Muscle layer of duodenum (tissue), 2 donors: Measurements from ENCODE around the gene SNRK.

ENCODE experiments used
- H3K27ac ChIP-seq: one replicate; pipeline ENCODE4 v1.7.0; 2013; ENCODE audit warnings: mild to moderate bottlenecking, low read length
- H3K27me3 ChIP-seq: one replicate; pipeline ENCODE4 v1.7.0; 2013; ENCODE audit warnings: low read depth, mild to moderate bottlenecking, control low read depth, low read length
- H3K36me3 ChIP-seq, 2 donors: one replicate each; pipeline ENCODE4 v1.7.0; 2013; ENCODE audit warnings: low read length in 2 of 2, control low read depth in 1 of 2, mild to moderate bottlenecking in 1 of 2; ENCODE audit not compliant: insufficient read depth in 2 of 2, control insufficient read depth in 1 of 2
- H3K4me1 ChIP-seq, 2 donors: one replicate each; pipeline ENCODE4 v1.7.0; 2013; ENCODE audit warnings: low read length in 2 of 2, mild to moderate bottlenecking in 2 of 2, control low read depth in 1 of 2, moderate library complexity in 1 of 2; ENCODE audit not compliant: insufficient read depth in 2 of 2, control insufficient read depth in 1 of 2
- H3K4me3 ChIP-seq, 2 donors: one replicate each; pipeline ENCODE4 v1.7.0; 2013; ENCODE audit warnings: low read length in 2 of 2, low read depth in 1 of 2, mild to moderate bottlenecking in 1 of 2
- H3K9me3 ChIP-seq, 2 donors: one replicate each; pipeline ENCODE4 v1.7.0; 2013; ENCODE audit warnings: low read length in 2 of 2, control low read depth in 1 of 2, mild to moderate bottlenecking in 1 of 2; ENCODE audit not compliant: control insufficient read depth in 1 of 2
- donor health status: healthy.

The SNRK gene

DNA sequence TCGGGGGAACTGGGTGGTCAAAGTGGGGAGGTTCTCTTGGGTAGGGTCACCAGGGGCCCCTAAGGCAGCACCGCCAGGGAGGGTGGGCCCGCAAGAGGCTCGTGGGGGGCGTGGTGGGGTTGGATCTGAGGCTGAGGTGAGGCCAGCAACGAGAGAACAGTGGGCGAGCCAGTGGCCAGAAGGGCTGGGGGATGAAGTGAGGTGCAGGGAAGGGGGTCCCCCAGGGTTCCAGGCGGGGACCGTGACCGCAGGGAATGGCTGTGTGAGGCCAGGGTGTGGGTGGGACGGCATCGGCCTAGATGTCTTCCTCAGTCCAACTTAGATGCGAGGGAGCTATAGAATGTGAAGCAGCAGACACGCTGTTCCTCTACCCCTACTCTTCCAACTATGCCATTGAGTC is 78.2 kb downstream of the SNRK start:
- H3K27me3 ChIP-seq, result no peaks in the 10 kb centered on the region
- no peaks in the 10 kb centered on the region for H3K9me3 ChIP-seq
- peaks cover 0 to 3% of the 10 kb centered on the region in 2 donors for H3K4me1 ChIP-seq
- H3K27ac ChIP-seq, result no peak overlapping the region
- H3K4me3 ChIP-seq, result no peak overlapping the region
- H3K36me3 ChIP-seq, result no peaks in the 10 kb centered on the region

DNA sequence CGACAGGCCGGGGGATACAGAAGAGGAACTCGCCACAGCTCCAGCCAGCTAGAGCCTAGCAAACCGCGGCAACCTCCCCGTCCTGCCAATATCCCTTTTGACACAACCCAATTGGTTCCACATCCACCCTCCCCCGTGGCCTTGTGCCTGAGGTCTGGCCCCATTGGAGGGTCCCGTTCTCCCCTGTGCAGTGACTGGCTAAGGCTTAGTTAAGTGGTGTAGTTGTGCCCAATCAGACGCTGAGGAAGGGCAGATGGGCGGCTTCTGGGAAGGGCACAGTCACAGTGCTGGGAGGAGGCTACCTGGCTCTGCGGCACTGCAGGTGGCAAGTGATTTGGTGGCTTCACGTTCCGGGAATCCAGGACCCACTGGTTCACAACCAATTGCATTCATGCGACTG is 78.6 kb downstream of the SNRK start:
- H3K27ac ChIP-seq, result no peak overlapping the region
- H3K27me3 ChIP-seq, result no peaks in the 10 kb centered on the region
- peaks cover 0 to 3% of the 10 kb centered on the region in 2 donors for H3K4me1 ChIP-seq

DNA sequence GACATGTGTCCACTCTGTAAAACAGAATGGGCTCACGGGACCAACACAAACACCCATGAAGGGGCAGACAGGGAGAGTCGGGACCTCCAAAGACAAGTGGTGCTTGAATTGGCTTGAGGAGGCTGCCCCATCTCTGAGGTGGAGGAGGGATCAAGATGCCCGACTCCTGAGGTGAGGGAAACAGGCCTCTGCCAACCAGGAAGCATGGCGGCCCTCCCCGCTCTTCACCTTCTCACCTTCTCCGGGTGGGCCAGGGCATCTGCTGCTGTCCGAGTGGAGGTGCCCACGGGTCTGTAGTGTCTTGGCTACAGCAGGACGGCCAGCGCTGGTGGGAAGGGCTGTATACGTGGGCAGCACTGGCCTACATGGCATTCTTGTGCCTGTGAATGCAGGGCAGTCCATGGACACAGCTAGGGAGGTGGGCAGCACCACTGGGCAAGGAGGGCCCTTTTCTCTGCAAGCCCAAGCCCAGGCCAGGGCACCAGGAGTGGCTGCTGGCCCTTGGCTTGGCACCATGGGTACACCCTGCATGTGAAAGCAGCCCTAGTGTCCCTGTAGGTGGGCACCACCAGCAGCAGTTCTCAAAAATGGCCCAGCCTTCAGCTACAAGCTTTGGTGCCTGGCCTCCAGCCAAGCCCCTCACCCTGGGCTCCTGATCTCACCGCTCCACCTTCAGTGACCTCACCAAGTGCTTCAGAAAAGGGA is 79.4 kb downstream of the SNRK start:
- Histone ChIP-seq H3K9me3 (no peaks in the 10 kb centered on the region), H3K4me3 (no peak overlapping the region), H3K36me3 (no peaks in the 10 kb centered on the region), H3K27ac (no peak overlapping the region), H3K27me3 (no peaks in the 10 kb centered on the region), H3K4me1 (peaks cover 0 to 1% of the 10 kb centered on the region in 2 donors)

More for the DNA sequence above, 78.6 kb downstream of the SNRK start:
- Histone ChIP-seq H3K9me3 (no peaks in the 10 kb centered on the region), H3K4me3 (no peak overlapping the region), H3K36me3 (no peaks in the 10 kb centered on the region)

DNA sequence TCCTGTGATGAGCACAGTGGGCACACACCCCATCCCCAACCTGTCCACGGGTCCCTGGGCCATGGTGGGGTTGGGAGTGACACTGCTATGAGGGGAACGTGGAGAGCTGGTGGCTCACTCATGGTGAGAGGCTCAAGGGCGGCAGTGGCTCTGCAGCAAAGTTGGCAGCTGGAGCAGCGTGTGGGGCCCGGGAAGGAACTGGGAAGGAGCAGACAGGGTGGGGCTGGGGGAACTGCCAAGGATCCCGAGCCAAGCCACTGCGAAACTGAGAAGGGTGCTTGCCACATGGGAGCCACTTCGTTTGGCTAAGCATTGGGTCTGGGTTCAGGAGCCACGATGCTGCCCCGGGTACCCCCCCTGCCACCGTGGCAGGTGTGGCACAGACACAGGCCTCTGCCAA is 80.1 kb downstream of the SNRK start:
- no peak overlapping the region for H3K27ac ChIP-seq

DNA sequence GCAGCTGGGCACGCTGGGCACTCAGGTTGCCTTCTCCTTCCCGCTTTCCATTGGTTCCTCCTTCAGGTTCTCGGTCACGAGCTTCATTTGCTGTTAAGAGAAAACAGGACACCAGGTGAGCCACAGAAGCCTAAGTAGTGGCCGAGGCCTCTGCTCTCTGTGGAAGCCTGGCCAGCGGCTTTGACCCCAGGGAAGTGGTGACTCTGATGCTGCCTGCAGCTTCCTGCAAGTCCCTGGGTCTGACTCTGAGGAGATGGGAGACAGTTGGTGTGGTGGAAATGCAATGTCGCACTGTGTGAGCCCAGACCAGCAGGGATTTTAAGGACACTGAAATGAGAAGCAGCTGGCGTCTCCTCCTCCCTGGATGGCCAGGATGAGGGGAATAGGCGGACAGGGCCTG is 80.5 kb downstream of the SNRK start:
- no peaks in the 10 kb centered on the region for H3K36me3 ChIP-seq
- H3K4me3 ChIP-seq, result no peak overlapping the region
- H3K27ac ChIP-seq, result no peak overlapping the region
- H3K4me1 ChIP-seq, result no peaks in the 10 kb centered on the region
- H3K9me3 ChIP-seq, result no peaks in the 10 kb centered on the region
- H3K27me3 ChIP-seq, result no peaks in the 10 kb centered on the region

More for the DNA sequence above, 80.1 kb downstream of the SNRK start:
- H3K27me3 ChIP-seq, result no peaks in the 10 kb centered on the region
- no peaks in the 10 kb centered on the region for H3K36me3 ChIP-seq
- no peaks in the 10 kb centered on the region for H3K4me1 ChIP-seq
- no peaks in the 10 kb centered on the region for H3K9me3 ChIP-seq
- H3K4me3 ChIP-seq, result no peak overlapping the region

DNA sequence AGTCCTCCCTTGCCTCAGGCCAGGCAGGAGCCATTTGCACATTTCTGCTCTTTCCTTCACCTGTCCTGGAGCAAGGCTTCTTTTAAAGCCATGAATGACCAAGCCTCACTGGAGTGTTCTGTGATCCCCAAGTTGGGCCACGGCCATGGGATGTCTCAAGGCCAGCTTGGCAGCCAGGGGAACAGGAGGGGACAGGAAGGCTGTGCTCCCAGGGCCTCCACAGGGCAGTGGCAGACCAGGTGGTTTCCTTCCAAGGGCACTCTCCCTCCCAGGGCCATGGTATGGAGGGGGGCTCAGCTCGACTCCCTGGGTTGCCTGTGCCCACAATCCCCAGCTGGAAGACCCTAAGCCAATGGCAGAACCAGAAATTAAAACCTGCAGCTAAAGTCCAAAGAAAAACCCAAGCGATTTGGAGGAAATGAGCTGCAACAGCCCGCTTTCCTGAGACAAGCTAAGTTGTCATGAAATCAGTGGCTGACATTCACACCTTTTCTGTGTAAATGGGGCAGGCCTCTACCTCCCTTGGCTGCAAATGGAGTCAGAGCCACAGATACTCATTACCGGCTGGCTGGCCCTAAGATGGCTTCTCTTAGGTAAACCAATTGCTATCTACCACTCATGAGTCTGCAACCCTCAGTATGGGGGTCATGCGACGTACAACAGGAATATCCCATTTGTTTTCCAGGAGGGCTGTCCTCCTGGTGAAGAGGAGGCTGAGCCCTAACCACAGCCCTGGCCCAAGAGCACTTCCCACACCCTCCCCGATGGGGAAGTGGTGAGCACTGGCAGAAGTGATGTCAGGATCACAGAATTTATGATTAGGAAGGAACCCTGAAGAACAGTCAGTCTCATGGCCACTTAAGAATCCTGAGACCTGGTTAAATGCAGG is 83.3 kb downstream of the SNRK start:
- Histone ChIP-seq H3K27me3 (no peaks in the 10 kb centered on the region), H3K36me3 (no peaks in the 10 kb centered on the region), H3K4me3 (no peak overlapping the region), H3K27ac (no peak overlapping the region), H3K9me3 (no peaks in the 10 kb centered on the region), H3K4me1 (no peaks in the 10 kb centered on the region)

DNA sequence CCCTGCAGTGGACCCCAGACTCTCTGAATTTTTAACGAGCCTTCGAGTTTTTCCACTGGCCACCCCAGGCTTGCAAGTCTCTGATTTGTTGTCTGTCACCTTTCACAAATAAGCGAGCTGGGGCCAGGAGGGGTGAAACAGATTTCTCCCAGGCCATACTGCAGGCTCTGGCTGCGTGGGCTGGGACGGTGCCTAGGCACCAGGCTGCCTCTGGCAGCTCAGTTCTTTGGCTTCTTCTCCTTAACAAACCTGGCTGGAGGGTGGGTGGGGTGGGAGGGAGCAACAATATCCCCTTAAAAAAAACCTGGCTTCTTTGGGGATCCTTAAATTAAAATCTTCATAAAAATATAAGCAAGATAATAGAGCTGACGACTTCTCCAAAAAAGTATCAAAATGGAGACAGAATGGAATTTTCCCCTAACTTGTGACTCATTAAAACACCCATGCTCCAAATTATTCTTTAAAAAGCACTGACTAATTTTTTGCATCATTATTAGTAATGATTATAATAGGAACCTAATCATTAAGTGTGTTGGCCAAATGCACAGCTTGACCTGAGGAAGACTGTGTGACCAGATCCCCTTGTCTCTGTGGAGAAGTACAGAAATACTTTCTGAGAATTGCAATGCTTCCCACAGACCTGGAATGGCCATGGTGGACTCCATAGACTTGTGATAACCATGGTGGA is 84.1 kb downstream of the SNRK start:
- Histone ChIP-seq H3K36me3 (no peaks in the 10 kb centered on the region), H3K27ac (no peak overlapping the region), H3K27me3 (no peaks in the 10 kb centered on the region), H3K9me3 (no peaks in the 10 kb centered on the region), H3K4me1 (no peaks in the 10 kb centered on the region), H3K4me3 (no peak overlapping the region)

DNA sequence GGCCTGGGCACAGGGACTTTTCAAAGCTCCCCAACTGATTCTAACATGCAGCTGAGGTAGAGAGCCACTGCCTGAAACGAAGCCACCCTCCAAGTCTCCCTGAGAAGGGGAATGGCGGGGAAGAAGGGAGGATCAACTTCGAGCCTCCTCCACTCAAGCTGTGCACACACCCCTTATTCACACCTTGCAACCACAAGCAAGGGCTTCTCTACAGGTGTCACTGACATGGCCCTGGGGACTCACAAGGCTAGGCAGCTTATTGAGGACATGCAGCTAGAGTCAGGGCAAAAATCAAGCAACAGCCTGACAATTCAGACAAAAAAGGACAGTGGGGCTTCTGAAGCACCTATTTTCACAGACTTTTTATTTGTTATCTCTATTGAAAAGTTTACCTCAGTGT is 85.2 kb downstream of the SNRK start:
- Histone ChIP-seq H3K4me3 (no peak overlapping the region), H3K4me1 (no peaks in the 10 kb centered on the region), H3K9me3 (no peaks in the 10 kb centered on the region), H3K27ac (no peak overlapping the region), H3K27me3 (no peaks in the 10 kb centered on the region), H3K36me3 (no peaks in the 10 kb centered on the region)

DNA sequence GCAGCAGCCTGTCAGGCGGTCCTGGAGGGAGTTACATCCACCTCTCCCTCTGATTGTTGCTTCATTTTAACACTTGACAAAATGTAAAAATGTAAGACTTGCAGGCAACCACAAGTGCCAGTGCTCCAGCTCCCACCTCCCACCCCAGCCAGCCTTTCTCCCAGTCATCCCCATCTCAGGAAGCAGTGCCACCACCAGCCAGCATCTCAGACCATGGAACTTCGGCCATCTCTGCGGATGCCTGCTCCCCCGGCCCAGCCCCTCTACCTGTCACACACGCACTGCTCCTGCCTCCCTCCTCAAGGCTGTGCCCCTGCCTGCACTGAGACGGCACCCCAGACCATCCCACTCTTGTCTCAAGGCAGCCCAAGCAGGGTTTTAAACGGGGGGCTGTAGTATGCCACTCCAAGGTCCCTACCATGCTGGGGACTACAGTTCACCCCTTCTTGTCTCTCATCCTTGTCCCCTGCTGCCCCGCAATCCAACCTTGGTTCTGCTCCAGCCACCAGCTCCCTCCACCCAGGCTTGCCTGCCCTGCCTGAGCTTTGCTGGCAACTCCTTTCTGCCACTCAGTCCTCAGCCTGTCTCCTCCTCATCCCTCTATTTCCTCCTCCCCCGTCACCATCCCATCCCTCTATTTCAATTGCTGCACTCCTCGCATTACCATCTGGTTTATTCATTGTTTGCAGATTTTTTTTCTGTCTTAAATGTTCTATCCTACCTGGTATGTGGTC is 85.8 kb downstream of the SNRK start:
- no peaks in the 10 kb centered on the region for H3K27me3 ChIP-seq
- H3K27ac ChIP-seq, result no peak overlapping the region
- H3K4me3 ChIP-seq, result no peak overlapping the region
- no peaks in the 10 kb centered on the region for H3K4me1 ChIP-seq
- no peaks in the 10 kb centered on the region for H3K36me3 ChIP-seq
- no peaks in the 10 kb centered on the region for H3K9me3 ChIP-seq

DNA sequence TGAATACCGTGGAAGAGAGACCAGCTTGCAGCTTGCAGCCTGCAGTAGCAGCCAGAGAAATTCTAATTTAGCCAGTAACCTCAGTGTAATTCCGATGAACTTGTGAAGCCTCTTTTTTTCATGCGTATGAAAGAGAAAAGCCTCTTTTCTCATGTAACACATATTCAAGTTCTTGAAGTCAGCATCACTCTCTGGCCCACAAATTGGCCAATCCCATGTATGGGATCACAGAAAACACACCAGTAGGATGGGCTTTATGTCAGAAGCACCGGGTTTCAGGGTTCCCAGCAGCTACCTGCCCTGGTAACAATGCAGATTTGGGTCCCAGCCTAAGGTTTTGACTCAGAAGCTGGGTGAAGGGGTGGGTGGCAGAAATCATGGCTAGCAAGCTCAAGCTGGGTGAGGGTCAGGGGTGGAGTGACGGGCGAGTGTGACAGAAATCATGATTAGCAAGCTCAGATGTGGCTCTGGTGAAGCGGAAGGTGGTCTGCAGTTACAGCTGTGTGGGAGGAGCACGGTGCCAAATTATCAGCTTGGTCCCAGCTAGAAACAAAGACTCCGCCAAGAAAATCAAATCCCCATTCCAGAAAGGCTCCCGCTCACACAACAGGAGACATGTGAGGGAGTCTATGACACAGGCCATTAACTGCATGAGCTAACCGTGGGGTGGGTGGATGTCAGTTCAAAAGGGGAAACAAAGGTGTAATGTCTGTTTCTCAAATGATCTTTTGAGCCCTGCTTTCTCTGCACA is 86.6 kb downstream of the SNRK start:
- Histone ChIP-seq H3K27ac (no peak overlapping the region), H3K9me3 (no peaks in the 10 kb centered on the region), H3K4me3 (no peak overlapping the region), H3K36me3 (no peaks in the 10 kb centered on the region), H3K27me3 (no peaks in the 10 kb centered on the region), H3K4me1 (no peaks in the 10 kb centered on the region)
